ENCODE results near the gene UCP1.

DNA sequence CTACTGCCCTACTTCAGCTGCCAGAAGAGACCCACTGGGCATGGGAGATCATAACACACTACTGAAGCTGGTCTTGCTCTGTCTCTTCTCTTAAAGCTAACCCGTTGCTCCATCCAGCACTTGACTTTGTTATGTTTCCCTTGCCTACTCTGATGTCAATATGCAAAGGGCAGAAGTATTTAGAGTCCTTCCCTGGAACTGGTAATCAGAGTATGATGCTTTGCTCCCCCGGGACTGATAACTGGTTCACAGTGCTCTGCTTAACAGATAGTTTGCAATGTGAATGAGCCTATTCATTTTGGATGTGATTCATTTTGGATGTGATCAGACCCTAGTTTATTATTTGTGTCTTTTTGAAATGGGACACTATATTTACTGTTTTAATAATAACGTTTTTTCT, 12.3 kb upstream of the UCP1 start:
- TF ChIP-seq, protein P1, sequence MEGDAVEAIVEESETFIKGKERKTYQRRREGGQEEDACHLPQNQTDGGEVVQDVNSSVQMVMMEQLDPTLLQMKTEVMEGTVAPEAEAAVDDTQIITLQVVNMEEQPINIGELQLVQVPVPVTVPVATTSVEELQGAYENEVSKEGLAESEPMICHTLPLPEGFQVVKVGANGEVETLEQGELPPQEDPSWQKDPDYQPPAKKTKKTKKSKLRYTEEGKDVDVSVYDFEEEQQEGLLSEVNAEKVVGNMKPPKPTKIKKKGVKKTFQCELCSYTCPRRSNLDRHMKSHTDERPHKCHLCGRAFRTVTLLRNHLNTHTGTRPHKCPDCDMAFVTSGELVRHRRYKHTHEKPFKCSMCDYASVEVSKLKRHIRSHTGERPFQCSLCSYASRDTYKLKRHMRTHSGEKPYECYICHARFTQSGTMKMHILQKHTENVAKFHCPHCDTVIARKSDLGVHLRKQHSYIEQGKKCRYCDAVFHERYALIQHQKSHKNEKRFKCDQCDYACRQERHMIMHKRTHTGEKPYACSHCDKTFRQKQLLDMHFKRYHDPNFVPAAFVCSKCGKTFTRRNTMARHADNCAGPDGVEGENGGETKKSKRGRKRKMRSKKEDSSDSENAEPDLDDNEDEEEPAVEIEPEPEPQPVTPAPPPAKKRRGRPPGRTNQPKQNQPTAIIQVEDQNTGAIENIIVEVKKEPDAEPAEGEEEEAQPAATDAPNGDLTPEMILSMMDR (IDR thresholded peaks at IDR 0.05), result no peak
- TF ChIP-seq POLR2A (IDR thresholded peaks at IDR 0.05), result no peak

Data from thyroid gland (tissue), 4 donors.